ENCODE data around the gene TRABD2B. TPM values are rescaled to one million over a fixed set of nuclear protein-coding genes. Genes with fewer than 3 reads are reported as not detected.

TRABD2B gene
- total and polyA plus RNA-seq, 2 experiments from 2014 or later, result not detected

- Histone ChIP-seq H3K9ac (no peak overlapping the region), H3K4me3 (no peak overlapping the region), H3K27ac (no peak overlapping the region), H3K9me2 (ENCODE audit: insufficient read depth) (no peaks in the 10 kb centered on the region), H3F3A (ENCODE audit: insufficient read depth) (no peaks in the 10 kb centered on the region), H3K4me1 (ENCODE audit: insufficient read depth) (no peaks in the 10 kb centered on the region), H3K79me2 (ENCODE audit: insufficient read depth) (no peaks in the 10 kb centered on the region), H3K27me3 (replicated peaks; ENCODE audit: insufficient read depth) (no peaks in the 10 kb centered on the region), H3K9me3 (ENCODE audit: low read depth) (no peaks in the 10 kb centered on the region), H3K4me2 (ENCODE audit: unreplicated experiment) (no peak overlapping the region), H3K36me3 (ENCODE audit: low read depth) (no peaks in the 10 kb centered on the region), H2AFZ (no peak overlapping the region), H4K20me1 (ENCODE audit: insufficient read depth) (no peaks in the 10 kb centered on the region)
- 0 to 9% methylated on average over 3 of the region's 3 CpGs for WGBS, 2 experiments (ENCODE audit: low coverage in 1 of 2, low lambda C conversion rate in 2 of 2, missing lambda C conversion rate in 2 of 2)
- DNase-seq, result no peak
- no peak for TF ChIP-seq EZH2phosphoT487 (IDR thresholded peaks at IDR 0.05; ENCODE audit: insufficient read depth, low read depth)
- TF ChIP-seq EZH2 (IDR thresholded peaks at IDR 0.05; ENCODE audit: insufficient read depth, poor library complexity, severe bottlenecking), result no peak
- in situ Hi-C loops (cut with MboI), result no loop called here
These were observed 138.0 kb downstream of the TRABD2B start for GRCh38 chr1:47859092-47859743.

- Histone ChIP-seq H3F3A (ENCODE audit: insufficient read depth) (no peaks in the 10 kb centered on the region), H3K9ac (no peak overlapping the region), H3K4me2 (ENCODE audit: unreplicated experiment) (no peak overlapping the region), H3K36me3 (ENCODE audit: low read depth) (no peaks in the 10 kb centered on the region), H3K79me2 (ENCODE audit: insufficient read depth) (no peaks in the 10 kb centered on the region), H3K4me1 (ENCODE audit: insufficient read depth) (no peaks in the 10 kb centered on the region), H3K27ac (no peak overlapping the region), H3K4me3 (no peak overlapping the region), H4K20me1 (ENCODE audit: insufficient read depth) (no peaks in the 10 kb centered on the region), H2AFZ (no peak overlapping the region), H3K9me2 (ENCODE audit: insufficient read depth) (no peaks in the 10 kb centered on the region), H3K27me3 (replicated peaks; ENCODE audit: insufficient read depth) (no peaks in the 10 kb centered on the region), H3K9me3 (ENCODE audit: low read depth) (no peaks in the 10 kb centered on the region)
- in situ Hi-C loops (cut with MboI), result no loop called here
- no peak for DNase-seq
- 75 to 77% methylated on average over 4 of the region's 4 CpGs for WGBS, 2 experiments (ENCODE audit: low coverage in 1 of 2, low lambda C conversion rate in 2 of 2, missing lambda C conversion rate in 2 of 2)
- TF ChIP-seq EZH2 (IDR thresholded peaks at IDR 0.05; ENCODE audit: insufficient read depth, poor library complexity, severe bottlenecking), result no peak
- TF ChIP-seq EZH2phosphoT487 (IDR thresholded peaks at IDR 0.05; ENCODE audit: insufficient read depth, low read depth), result no peak
These were observed 140.2 kb downstream of the TRABD2B start for GRCh38 chr1:47856996-47857395.

GRCh38 chr1:47855230-47855629 lies 142.0 kb downstream of the TRABD2B start:
- Histone ChIP-seq H3K4me3 (no peak overlapping the region), H3K79me2 (ENCODE audit: insufficient read depth) (no peaks in the 10 kb centered on the region), H3K27ac (no peak overlapping the region), H3K9me2 (ENCODE audit: insufficient read depth) (no peaks in the 10 kb centered on the region), H3K9me3 (ENCODE audit: low read depth) (no peaks in the 10 kb centered on the region), H3K9ac (no peak overlapping the region), H3F3A (ENCODE audit: insufficient read depth) (no peaks in the 10 kb centered on the region), H4K20me1 (ENCODE audit: insufficient read depth) (no peaks in the 10 kb centered on the region), H3K27me3 (replicated peaks; ENCODE audit: insufficient read depth) (no peaks in the 10 kb centered on the region), H3K36me3 (ENCODE audit: low read depth) (no peaks in the 10 kb centered on the region), H3K4me1 (ENCODE audit: insufficient read depth) (no peaks in the 10 kb centered on the region), H2AFZ (no peak overlapping the region), H3K4me2 (ENCODE audit: unreplicated experiment) (no peak overlapping the region)
- TF ChIP-seq EZH2phosphoT487 (IDR thresholded peaks at IDR 0.05; ENCODE audit: insufficient read depth, low read depth) (no peak), EZH2 (IDR thresholded peaks at IDR 0.05; ENCODE audit: insufficient read depth, poor library complexity, severe bottlenecking) (no peak)
- 37 to 44% methylated on average over 4 of the region's 4 CpGs for WGBS, 2 experiments (ENCODE audit: low coverage in 1 of 2, low lambda C conversion rate in 2 of 2, missing lambda C conversion rate in 2 of 2)
- no peak for DNase-seq
- in situ Hi-C loops (cut with MboI), result no loop called here

GRCh38 chr1:47854552-47855144 lies 142.5 kb downstream of the TRABD2B start:
- Histone ChIP-seq H3K4me3 (no peak overlapping the region), H2AFZ (no peak overlapping the region), H3K79me2 (ENCODE audit: insufficient read depth) (no peaks in the 10 kb centered on the region), H3K27ac (no peak overlapping the region), H3K36me3 (ENCODE audit: low read depth) (no peaks in the 10 kb centered on the region), H3K27me3 (replicated peaks; ENCODE audit: insufficient read depth) (no peaks in the 10 kb centered on the region), H3K9ac (no peak overlapping the region), H3K4me2 (ENCODE audit: unreplicated experiment) (no peak overlapping the region), H4K20me1 (ENCODE audit: insufficient read depth) (no peaks in the 10 kb centered on the region), H3K4me1 (ENCODE audit: insufficient read depth) (no peaks in the 10 kb centered on the region), H3F3A (ENCODE audit: insufficient read depth) (no peaks in the 10 kb centered on the region), H3K9me2 (ENCODE audit: insufficient read depth) (no peaks in the 10 kb centered on the region), H3K9me3 (ENCODE audit: low read depth) (no peaks in the 10 kb centered on the region)
- DNase-seq, result no peak
- TF ChIP-seq EZH2 (IDR thresholded peaks at IDR 0.05; ENCODE audit: insufficient read depth, poor library complexity, severe bottlenecking) (no peak), EZH2phosphoT487 (IDR thresholded peaks at IDR 0.05; ENCODE audit: insufficient read depth, low read depth) (no peak)
- 28 to 46% methylated on average over 2 of the region's 2 CpGs for WGBS, 2 experiments (ENCODE audit: low coverage in 1 of 2, low lambda C conversion rate in 2 of 2, missing lambda C conversion rate in 2 of 2)
- in situ Hi-C loops (cut with MboI), result no loop called here

Data from GM23248 (cell line).